Cerebellar cortex (tissue), 1 donor: ENCODE results near the gene CHCT1.

Experiments used
- DNase-seq: peaks from one replicate; pipeline ENCODE4 v3.0.0-alpha.2; 2015; ENCODE audit warnings: low spot score

Gene CHCT1

GRCh38 chr17:60442271-60443173, 20.2 kb downstream of the CHCT1 start:
- no peak for DNase-seq

GRCh38 chr17:60443713-60444112, 21.4 kb downstream of the CHCT1 start:
- no peak for DNase-seq

- no peak for DNase-seq
These were observed 22.9 kb downstream of the CHCT1 start for GRCh38 chr17:60445144-60445543.

DNA sequence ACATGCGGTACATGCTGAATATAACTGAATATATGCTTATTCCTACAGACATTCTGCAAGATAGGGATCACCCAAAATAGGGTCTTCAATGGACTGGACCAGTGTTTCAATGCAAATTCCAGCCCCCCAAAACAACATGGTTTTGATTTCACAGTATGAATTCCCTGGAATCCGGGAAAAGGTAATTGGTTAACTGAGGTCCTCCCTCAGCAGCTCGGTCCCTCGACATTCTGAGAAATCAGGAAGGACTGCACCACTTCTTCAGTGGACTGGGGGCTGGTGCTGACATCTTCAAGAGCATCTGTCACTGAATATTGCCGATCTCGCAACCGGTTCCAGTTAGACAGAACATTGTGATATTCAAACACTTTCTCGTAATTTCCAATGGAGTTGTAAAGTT, 25.1 kb downstream of the CHCT1 start:
- no peak for DNase-seq

DNA sequence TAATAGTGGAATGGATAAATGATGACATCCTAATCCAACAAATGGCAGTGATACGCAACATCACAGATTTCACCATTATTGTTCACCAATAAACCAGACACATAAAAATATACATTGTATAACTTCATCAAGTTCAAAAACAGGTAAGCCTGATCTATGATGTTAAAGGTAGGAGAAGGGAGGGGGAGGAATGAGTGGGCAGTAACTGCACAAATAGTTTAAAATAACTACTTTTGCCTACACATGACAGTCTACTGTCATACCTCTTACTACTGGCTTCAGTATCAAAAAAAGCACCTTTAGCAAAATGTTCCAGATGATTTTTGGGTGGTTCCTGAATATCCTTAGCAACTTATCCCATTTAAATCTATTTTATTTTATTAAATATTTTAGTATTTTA, 28.8 kb downstream of the CHCT1 start:
- DNase-seq = no peak

DNA sequence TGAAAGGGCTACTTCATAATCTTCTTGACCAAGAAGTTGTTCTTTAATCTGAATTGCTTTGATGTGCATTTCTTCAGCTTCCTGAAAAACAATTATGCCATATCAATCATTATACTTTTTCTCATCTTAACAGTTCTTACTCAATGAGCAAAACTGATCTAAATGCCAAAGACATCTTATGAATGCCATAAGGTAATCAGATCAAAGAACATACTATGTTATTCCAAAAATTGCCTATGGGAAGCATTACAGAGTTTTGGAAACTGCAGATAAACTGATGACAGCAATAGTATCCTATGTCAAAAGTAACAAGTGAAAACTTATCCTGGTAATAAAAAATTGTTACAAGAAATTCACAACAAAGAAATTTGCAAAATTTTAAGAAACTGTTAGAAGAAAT, 29.7 kb downstream of the CHCT1 start:
- DNase-seq = no peak

DNA sequence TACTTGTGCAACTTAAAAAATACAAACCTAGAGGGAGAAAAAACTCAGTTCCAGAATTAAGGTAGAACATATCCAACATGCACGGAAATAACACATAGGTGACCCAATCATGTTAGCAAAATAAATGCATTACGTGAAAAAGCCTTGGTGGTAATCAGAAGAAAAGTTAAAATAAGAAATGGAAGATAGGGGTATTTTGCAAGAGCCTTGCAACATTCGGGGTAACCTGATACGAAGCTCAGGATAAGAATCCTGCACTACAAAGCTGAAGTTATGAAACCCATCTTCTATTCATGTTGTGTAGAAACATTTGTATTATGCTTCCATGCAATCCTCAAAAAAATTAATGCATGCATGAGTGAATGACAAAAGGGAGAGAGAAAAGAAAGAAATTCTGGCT, 33.1 kb downstream of the CHCT1 start:
- DNase-seq = no peak

GRCh38 chr17:60457148-60457547, 34.9 kb downstream of the CHCT1 start:
- no peak for DNase-seq

DNA sequence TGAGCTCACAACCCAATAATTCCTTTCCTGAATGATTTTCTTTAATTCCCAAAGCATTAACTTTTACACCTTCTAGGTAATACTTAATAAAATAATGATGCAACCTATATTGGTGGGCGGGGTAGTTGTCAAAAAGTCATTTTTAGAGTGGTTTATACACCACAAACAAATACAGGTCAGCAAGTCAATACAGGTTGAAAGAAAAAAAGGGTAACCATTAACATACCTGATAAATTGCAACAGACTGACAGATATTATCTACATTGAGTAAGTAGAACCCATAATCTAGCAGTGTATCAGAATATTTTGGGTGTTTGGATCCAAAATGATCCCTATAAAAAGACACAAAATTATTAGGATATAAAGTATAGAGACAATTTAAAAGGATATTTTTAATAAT, 39.3 kb downstream of the CHCT1 start:
- no peak for DNase-seq

GRCh38 chr17:60463157-60463835, 41.0 kb downstream of the CHCT1 start:
- DNase-seq = no peak

DNA sequence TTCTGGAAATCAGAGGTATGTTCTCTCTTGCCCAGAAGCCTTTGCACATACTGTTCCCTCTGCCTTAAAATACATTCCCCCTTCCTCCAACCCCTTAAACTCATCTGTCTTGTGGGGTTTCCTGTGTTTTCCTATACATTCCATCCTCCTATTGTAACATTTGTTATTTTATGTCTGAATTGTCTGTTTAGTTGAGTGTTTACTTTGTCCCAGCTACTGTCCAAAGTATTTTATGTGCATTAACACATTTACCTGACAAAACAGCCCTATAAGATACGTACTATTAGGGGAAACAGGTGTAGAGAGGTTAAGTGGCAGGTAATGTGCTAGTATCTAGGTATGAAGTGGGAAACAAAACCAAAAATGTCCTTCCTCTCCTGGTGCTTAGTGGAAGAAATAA, 42.1 kb downstream of the CHCT1 start:
- DNase-seq = no peak

GRCh38 chr17:60468371-60468770, 46.1 kb downstream of the CHCT1 start:
- peak; percentile 65 for DNase-seq

- no peak for DNase-seq
These were observed 49.2 kb downstream of the CHCT1 start for GRCh38 chr17:60471451-60471850.

DNA sequence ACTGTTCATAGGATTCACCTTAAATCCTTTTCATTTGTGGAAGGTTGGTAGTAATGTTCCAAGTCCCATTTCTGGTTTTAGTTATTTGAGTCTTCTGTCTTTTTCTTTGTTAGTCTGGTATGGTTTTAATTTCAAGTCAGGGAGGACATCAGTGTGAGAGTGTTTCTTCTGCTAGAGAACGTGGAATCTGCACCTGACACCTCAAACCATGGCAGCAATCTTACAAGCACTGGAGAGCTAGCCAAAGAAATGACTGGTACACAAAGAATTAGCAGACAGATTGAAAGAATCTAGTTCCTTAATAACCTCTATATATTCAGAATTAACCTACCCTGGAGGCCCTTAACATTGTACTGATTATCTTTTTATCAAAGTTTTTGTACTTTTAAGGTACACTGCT, 50.2 kb downstream of the CHCT1 start:
- DNase-seq = no peak

DNA sequence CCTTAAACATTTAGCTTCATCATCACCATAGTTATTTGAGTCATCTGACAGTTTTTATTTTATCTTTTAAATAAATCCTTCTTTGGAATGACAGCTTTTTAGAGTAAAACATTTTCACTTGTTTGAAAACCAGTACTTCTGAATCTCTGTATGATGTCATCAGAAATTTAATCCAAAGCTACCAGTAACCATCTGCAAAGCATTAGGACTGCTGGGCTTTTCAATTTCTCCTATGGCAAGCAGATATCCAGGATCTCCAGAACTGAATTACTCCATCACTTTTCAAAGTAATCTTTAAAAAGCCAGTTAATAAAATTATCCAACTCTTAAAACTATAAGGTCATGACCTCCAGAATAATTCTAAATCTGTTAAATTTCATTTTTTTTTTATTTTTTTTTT, 51.5 kb downstream of the CHCT1 start:
- no peak for DNase-seq
